ENCODE data around the gene CDC42BPG.

The CDC42BPG gene

DNA sequence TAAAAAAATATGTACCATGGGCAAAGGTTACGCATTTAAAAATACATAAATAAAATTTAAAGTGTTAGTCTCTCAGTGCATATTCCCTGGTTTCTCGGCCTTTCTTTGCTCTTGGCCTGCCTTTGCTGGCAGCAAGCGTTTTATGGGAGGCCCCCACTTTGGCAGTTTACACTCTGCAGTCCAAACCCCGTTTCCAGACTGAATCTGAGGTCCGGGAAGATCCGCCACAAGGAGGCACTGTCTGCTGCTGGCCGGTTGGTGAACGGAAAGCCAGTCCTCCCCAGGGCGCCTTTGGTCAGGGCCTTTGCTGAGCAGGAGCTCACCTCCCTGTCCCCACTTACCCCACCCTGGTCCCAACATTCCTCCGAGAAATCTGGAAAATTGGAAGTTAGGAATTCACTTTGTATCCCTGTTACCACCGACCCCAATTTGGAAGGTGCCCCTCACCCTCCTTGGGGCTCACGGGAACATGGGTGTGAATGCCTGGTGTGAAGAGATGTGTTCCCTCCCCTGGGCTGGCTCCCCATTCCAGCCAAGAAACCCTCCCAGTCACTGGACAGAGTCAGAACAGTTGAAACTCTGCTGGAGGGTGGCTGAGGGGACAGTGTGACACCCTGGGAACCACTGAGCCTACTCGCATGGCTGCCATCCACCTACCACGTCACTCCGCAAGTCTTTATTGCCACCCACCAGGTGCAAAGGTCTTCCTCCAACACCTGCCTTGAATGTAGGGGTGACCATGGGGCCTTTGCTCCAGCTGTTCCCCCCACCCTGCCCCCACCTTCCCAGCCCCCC is 56.7 kb downstream of the CDC42BPG start:
- DNase-seq = peak; percentile 63

DNA sequence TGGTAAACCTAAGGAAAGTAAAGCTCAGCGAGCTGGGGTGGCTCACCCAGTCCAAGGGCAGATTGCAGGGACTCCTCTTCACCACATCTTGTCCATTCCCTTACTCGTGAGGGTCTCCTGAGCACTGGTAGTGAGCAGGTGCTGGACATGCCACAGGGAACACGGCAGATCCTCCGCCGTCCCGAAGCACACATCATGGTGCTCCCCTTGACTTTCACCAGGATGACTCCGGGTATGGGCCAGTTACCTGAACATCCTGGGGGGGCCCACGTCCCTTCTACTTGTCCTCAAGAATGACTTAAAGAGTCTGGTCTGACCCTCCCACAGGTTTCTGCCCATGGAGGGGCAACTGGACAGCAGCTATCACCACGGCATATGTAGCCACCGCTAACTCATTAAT is 58.1 kb downstream of the CDC42BPG start:
- no peak for DNase-seq

DNA sequence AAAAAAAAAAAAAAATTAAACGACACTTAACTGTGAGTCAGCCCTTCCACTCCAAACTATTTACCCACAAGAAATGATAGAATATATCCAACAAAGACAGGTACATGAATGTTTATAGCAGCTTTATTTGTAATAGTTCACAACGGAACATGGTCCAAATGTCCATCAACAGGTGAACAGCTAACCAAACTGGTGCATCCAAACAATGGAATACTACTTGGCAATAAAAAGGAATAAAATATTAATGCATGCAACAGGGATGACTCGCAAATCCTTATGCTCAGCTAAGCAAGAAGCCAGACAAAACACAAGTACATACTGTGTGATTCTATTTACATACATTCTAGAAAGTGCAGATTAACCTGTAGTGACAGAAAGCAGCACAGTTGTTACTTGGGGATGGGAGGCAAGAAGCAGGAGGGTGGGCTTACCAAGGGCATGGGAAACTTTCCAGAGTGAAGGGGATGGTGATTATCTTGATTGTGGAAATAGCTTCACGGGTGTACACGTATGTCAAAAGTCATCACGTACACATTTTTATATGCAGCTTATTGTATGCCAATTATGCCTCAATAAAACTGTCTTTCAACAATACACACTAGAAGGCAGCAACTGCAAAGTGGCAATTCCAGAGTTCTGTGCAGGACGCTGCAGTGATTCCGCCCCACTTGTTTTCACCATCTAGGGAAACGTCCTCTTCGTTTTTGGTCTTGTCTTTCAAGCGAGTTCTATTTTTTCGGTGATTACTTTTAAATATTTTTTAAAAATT is 59.5 kb downstream of the CDC42BPG start:
- no peak for DNase-seq

DNA sequence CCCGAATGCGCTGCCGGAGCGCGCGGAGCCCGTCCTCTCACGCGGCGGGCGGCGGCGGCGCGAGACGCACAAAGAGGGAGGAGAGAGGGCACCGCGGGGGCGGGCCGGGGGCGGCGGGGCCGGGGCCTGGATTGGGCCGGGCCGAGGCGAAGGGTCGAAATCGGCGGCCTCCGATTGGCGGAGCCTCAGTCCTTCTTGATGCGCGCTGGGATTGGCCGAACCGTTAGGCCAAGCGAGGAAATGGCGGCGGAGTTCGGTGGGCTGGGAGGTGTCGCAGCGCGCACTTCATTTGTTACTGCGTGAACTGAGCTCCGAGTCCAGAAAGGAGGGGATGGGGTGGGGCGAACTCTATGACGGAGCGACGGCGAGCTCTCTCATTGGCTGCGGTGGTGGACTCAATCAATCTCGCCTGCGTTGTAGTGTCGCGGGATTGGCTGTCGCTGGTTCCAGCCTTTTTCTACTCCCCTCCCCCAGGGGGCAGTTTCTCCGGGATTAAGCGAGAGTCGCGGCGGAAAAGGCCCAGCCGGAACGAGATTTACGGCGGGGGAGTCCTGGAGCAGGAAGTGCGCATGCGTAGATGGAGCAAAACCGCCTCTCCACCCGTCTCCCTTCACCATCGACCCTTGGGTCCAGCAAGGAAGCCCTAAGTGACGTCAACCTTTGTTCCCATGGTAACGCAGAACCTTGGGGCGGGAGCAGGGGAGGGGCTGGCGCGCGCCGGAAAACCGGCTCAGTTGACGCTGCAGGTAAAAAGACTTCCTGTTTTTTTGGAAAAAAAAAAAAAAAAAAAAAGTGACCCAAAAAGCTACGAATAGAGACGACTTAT is 65.8 kb downstream of the CDC42BPG start, which contains the start of gene SF1:
Gene SF1 (minus strand): TSS at position 70 of the 826 bp plus-strand sequence. CDS start 150 bp downstream, outside the sequence.
- peak; percentile 100 for DNase-seq

DNA sequence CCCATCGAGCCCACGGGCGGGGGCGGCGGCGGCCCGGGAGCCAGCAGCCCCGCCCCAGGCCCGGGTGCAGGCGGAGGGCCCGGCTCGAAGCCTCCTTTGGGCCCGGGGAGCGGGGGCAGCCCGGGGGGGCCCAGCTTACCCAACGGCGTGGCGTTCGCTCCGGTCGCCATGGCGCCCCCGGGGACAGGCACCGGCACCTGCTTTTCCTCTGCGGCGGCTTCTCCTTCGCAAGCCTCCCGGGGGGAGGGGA is 66.3 kb downstream of the CDC42BPG start:
- DNase-seq = no peak

DNA sequence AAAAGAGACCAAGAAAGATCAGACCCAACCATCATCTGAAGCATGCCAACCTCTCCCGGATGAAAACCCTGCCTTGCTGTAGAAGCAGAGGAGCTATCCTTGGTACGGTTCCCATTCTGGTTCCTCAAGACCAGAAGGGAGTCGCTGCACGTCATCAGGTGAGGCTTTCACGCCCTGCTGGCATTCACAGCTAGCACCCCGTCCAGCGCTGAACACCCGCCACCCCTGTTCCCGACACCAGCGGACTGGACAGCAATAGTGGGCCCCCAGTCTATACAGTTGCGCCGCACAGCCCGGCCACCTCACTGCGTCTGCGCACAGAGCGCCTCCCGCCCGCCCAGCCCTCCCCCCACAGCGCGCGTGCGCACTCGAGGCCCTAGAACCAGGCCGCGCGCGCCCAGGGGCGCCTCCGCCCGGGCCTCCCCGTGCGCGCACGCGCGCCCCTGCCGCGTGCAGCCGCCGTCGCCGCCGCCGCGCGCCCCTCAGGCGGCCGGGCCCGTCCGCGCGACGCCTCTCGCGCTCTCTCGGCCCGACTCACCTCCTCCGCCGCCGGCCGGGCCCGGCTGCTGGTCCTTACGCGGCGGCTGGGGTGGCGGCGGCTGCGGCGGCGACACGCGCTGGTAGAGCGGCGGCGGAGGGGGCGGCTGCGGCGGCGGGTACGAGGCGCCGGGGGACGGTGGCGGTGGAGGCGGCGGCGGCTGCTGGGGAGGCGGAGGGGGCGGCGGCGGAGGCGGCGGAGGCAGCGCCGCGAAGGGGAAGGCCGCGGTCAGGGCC is 66.8 kb downstream of the CDC42BPG start:
- peak; percentile 94 for DNase-seq

DNA sequence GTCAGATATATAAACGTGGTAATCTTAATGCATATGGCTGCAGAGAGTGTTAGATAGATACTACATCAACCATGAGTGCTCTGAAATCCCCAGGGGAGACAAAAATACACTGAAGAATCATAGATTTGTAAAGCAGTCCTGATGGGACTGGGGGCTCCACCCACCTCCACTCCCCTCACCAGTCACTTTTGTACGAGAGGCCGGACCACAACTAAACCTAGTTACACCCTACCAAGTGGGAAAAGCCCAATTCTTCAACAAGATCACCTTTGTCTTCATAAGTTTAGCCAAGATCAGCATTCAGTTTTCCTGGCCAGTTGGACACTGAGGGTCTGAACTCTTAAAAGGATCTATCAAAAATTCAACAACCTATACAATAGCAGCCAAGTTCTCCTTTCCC is 67.6 kb downstream of the CDC42BPG start:
- no peak for DNase-seq

DNA sequence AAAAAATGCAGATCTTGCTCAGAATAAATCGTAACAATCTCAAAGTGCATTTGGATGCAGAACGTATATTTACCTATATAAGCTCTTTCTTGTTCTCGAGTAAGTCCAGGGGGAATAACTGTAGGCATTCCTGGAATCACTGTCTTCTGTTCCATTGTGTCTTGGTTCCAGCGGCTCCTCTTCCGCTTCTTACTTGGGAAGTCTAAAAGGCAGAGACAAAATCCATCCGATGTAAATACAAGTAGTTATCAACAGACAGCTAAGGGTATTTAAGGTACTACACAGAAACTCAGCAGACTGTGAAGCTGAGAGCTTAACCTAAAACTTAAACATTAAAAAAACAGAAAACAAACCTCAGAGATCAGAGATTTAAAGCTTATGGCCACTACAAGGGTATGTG is 68.0 kb downstream of the CDC42BPG start:
- no peak for DNase-seq

DNA sequence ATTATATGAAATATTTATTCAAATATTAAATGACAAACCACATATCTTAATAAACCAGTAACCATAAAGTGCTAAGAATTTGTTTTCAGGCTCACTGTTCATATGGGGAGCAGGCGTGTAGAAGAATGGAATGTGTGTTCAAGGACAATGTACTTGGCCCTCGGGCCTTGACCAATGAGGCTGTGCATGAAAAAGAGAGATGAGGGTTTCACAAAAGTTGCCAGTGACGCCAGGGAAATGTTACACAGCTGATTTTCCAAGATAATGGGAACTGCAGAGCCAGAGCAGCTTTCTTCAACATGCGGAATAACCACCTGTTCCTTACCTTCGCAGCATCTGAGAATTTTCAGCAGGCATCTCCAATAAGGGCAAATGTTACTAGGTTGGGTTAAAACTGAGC is 70.3 kb downstream of the CDC42BPG start:
- no peak for DNase-seq
